Measurements from ENCODE around the gene XYLB. TPM values are rescaled to one million over a fixed set of nuclear protein-coding genes. Genes with fewer than 3 reads are reported as not detected.

The XYLB gene
- total RNA-seq, 2 donors from 2014 or later: 7.8 to 49.8 TPM

GRCh38 chr3:38453075-38453912 lies 106.7 kb downstream of the XYLB start, which contains the start of gene ACVR2B:
Gene ACVR2B (plus strand): TSS chr3:38453890. CDS start chr3:38454323, 433 bp downstream.
- H3K27ac ChIP-seq: peak within 1 kb of the TSS; percentile 89 to 92 (median 90)
- no peaks in the 10 kb centered on the region for H3K36me3 ChIP-seq (replicated peaks in 1 of 2; ENCODE audit: insufficient read depth in 1 of 2, low read depth in 2 of 2)
- TF ChIP-seq POLR2A (IDR thresholded peaks at IDR 0.05): peak in 2 of 3 donors; percentile 28 to 32
- no peak for TF ChIP-seq CTCF (IDR thresholded peaks at IDR 0.05)
- peaks cover 43% of the 10 kb centered on the region for H3K4me1 ChIP-seq
- intact Hi-C loops (cut with DNase I): no loop called here
- no peaks in the 10 kb centered on the region for H3K27me3 ChIP-seq
- peak; percentile 90 to 94 (median 90) for DNase-seq
- ATAC-seq: peak; percentile 75
- 8 to 25% methylated on average over 9 to 32 of the region's 48 CpGs for WGBS, 2 donors
- no peaks in the 10 kb centered on the region for H3K9me3 ChIP-seq
- peak within 1 kb of the TSS; percentile 48 to 62 for H3K4me3 ChIP-seq

GRCh38 chr3:38453913-38454177 lies 107.3 kb downstream of the XYLB start:
- Histone ChIP-seq H3K4me1 (peaks cover 49% of the 10 kb centered on the region), H3K9me3 (no peaks in the 10 kb centered on the region), H3K4me3 (peak overlapping the region in 1 of 2 donors; percentile 48), H3K36me3 (replicated peaks in 1 of 2; ENCODE audit: insufficient read depth in 1 of 2, low read depth in 2 of 2) (no peaks in the 10 kb centered on the region), H3K27me3 (no peaks in the 10 kb centered on the region), H3K27ac (peak overlapping the region; percentile 89 to 92 (median 90))
- no peak for ATAC-seq
- intact Hi-C loops (cut with DNase I): no loop called here
- DNase-seq: no peak
- 1% methylated on average over 12 of the region's 36 CpGs; no CpG with 5 or more reads in 1 of the 2 donors for WGBS, 2 donors
- TF ChIP-seq CTCF (IDR thresholded peaks at IDR 0.05): no peak
- TF ChIP-seq POLR2A (IDR thresholded peaks at IDR 0.05): no peak

GRCh38 chr3:38454178-38454883 lies 107.7 kb downstream of the XYLB start:
- H3K27me3 ChIP-seq: no peaks in the 10 kb centered on the region
- ATAC-seq (peak; percentile 45), DNase-seq (peak; percentile 42 to 62 (median 50))
- intact Hi-C loops (cut with DNase I): no loop called here
- H3K4me1 ChIP-seq: peaks cover 51% of the 10 kb centered on the region
- peak overlapping the region; percentile 89 to 92 (median 90) for H3K27ac ChIP-seq
- TF ChIP-seq CTCF (IDR thresholded peaks at IDR 0.05) (peak in 1 of 7 experiments; percentile 10), POLR2A (IDR thresholded peaks at IDR 0.05) (peak in 2 of 3 donors; percentile 20 to 25)
- 0 to 2% methylated on average over 15 to 72 of the region's 78 CpGs for WGBS, 2 donors
- peak overlapping the region; percentile 48 to 62 for H3K4me3 ChIP-seq
- H3K36me3 ChIP-seq (replicated peaks in 1 of 2; ENCODE audit: insufficient read depth in 1 of 2, low read depth in 2 of 2): no peaks in the 10 kb centered on the region
- H3K9me3 ChIP-seq: no peaks in the 10 kb centered on the region

GRCh38 chr3:38454884-38455638 lies 108.5 kb downstream of the XYLB start:
- H3K27me3 ChIP-seq: no peaks in the 10 kb centered on the region
- H3K36me3 ChIP-seq (replicated peaks in 1 of 2; ENCODE audit: insufficient read depth in 1 of 2, low read depth in 2 of 2): no peaks in the 10 kb centered on the region
- peaks cover 51% of the 10 kb centered on the region for H3K4me1 ChIP-seq
- ATAC-seq: peak; percentile 59
- WGBS, 2 donors: 0% methylated on average over 2 to 67 of the region's 72 CpGs
- TF ChIP-seq CTCF (IDR thresholded peaks at IDR 0.05): no peak
- TF ChIP-seq POLR2A (IDR thresholded peaks at IDR 0.05): peak in 1 of 3 donors; percentile 86
- peak overlapping the region; percentile 48 to 62 for H3K4me3 ChIP-seq
- intact Hi-C loops (cut with DNase I): no loop called here
- peak; percentile 87 to 92 (median 90) for DNase-seq
- peak overlapping the region; percentile 89 to 92 (median 90) for H3K27ac ChIP-seq
- H3K9me3 ChIP-seq: no peaks in the 10 kb centered on the region
